SU-DHL-6 (cell line): ENCODE data around the gene RPH3AL.

Experiments
- H2AFZ ChIP-seq: fragments of 200-600 bp; sonication (generic); 2 replicates; pipeline ENCODE4 v1.6.1; 2014; ENCODE audit warnings: low read depth, mild to moderate bottlenecking, moderate library complexity, mixed read lengths, antibody characterized with exemption, low read length; ENCODE audit not compliant: severe bottlenecking
- H3F3A ChIP-seq: fragments of 200-600 bp; shearing (Covaris generic); 2 replicates; pipeline ENCODE4 v1.6.0; 2016; ENCODE audit warnings: antibody characterized with exemption, mild to moderate bottlenecking; ENCODE audit not compliant: insufficient read depth
- H3K27ac ChIP-seq: fragments of 200-600 bp; sonication (generic); 2 replicates; pipeline ENCODE4 v1.5.1; 2016; ENCODE audit warnings: low read depth, mild to moderate bottlenecking, low read length, moderate library complexity, mixed read lengths
- H3K27me3 ChIP-seq: fragments of 200-600 bp; sonication (generic), shearing (Covaris generic); 2 replicates; pipeline ENCODE4 v1.6.0; 2014; ENCODE audit warnings: mild to moderate bottlenecking, low read length
- H3K36me3 ChIP-seq: fragments of 200-600 bp; sonication (generic); 2 replicates; pipeline ENCODE4 v1.6.1; 2014; ENCODE audit warnings: mild to moderate bottlenecking, low read length, mixed read lengths
- H3K4me2 ChIP-seq: fragments of 300-600, 200-600 bp; shearing (Covaris generic), sonication (generic); 2 replicates; pipeline ENCODE4 v1.6.0; 2014; ENCODE audit warnings: low read length, low read depth, mild to moderate bottlenecking; ENCODE audit not compliant: poor library complexity, severe bottlenecking
- H3K4me3 ChIP-seq: fragments of 200-600 bp; sonication (generic); 2 replicates; pipeline ENCODE4 v1.5.1; 2014; ENCODE audit warnings: antibody characterized with exemption, low read length, mild to moderate bottlenecking, mixed read lengths; ENCODE audit not compliant: insufficient read depth, poor library complexity, severe bottlenecking
- H3K79me2 ChIP-seq: fragments of 200-600 bp; sonication (generic); 2 replicates; pipeline ENCODE4 v1.6.1; 2014; ENCODE audit warnings: mild to moderate bottlenecking, low read length, moderate library complexity; ENCODE audit not compliant: insufficient read depth
- H3K9ac ChIP-seq: fragments of 200-600 bp; sonication (generic); 2 replicates; pipeline ENCODE4 v1.7.0; 2014; ENCODE audit warnings: mild to moderate bottlenecking, low read length
- H3K9me2 ChIP-seq: fragments of 200-600 bp; sonication (generic); replicated peaks from 2 replicates; pipeline ENCODE4 v1.6.1; 2014; ENCODE audit warnings: low read length; ENCODE audit not compliant: insufficient read depth
- H3K9me3 ChIP-seq: fragments of 200-600 bp; sonication (generic); 2 replicates; pipeline ENCODE4 v1.6.1; 2014; ENCODE audit warnings: low read length, mixed read lengths; ENCODE audit not compliant: insufficient read depth
- H4K20me1 ChIP-seq: fragments of 200-600 bp; sonication (generic); 2 replicates; pipeline ENCODE4 v1.6.1; 2014; ENCODE audit warnings: low read depth, mild to moderate bottlenecking, antibody characterized with exemption, low read length, moderate library complexity, mixed read lengths
- CTCF ChIP-seq: fragments of 200-600 bp; sonication (generic); IDR thresholded peaks from one replicate; pipeline ENCODE4 v1.5.1; 2017; ENCODE audit warnings: antibody characterized with exemption, mild to moderate bottlenecking, low read length, moderate library complexity; ENCODE audit not compliant: insufficient read depth, poor library complexity, severe bottlenecking
- EZH2phosphoT487 ChIP-seq: fragments of 200-600 bp; sonication (generic), shearing (Covaris generic); conservative IDR thresholded peaks from 2 replicates; pipeline ENCODE4 v1.6.1; 2018; ENCODE audit warnings: mild to moderate bottlenecking, antibody characterized with exemption, low read length, moderate library complexity, mixed read lengths

Gene RPH3AL

DNA sequence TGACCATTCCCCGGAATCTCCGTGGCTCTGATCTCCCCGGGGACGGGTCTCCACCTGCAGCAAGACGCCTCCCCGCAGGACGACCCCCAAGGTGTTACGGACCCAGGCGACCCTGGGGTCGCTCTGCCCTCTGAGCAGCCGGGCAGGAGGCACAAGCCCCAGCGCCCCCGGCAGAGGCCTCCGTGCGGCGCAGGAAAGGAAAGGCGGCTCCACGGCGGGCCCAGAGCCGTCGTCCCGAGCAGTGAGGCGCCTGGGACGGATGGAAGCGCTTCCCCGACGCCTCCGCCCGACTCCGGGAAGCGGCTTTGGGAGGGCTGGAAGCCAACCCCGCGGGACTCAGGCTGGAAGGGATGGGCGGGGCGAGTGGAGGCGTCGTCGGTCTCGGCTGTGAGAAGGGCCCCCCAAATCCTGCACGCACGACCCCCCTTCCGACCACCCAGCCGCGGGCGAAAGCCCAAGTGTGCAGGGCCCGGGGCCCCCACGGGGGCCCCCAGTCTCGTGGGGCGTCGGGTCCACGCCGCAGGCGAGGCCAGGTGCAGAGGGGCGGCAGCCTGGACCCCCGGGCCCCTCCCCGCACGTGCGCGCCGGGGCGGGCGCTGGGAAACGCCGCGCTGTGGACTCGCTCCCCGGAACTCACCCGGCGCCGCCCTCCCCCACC lies 32.7 kb upstream of the RPH3AL start:
- Histone ChIP-seq H3K4me3 (no peak overlapping the region), H4K20me1 (no peaks in the 10 kb centered on the region), H3K27me3 (no peaks in the 10 kb centered on the region), H2AFZ (no peak overlapping the region), H3K4me2 (peak overlapping the region; percentile 35), H3F3A (no peaks in the 10 kb centered on the region), H3K36me3 (no peaks in the 10 kb centered on the region), H3K27ac (no peak overlapping the region), H3K9me3 (no peaks in the 10 kb centered on the region), H3K9me2 (no peaks in the 10 kb centered on the region), H3K9ac (no peak overlapping the region), H3K79me2 (no peaks in the 10 kb centered on the region)
- TF ChIP-seq CTCF (no peak), EZH2phosphoT487 (no peak)

GRCh38 chr17:384622-385177 lies 32.1 kb upstream of the RPH3AL start:
- H3K9me3 ChIP-seq: no peaks in the 10 kb centered on the region
- H3F3A ChIP-seq: no peaks in the 10 kb centered on the region
- H3K79me2 ChIP-seq: no peaks in the 10 kb centered on the region
- no peaks in the 10 kb centered on the region for H4K20me1 ChIP-seq
- H2AFZ ChIP-seq: no peak overlapping the region
- no peaks in the 10 kb centered on the region for H3K9me2 ChIP-seq
- no peaks in the 10 kb centered on the region for H3K36me3 ChIP-seq
- no peak overlapping the region for H3K9ac ChIP-seq
- H3K27me3 ChIP-seq: no peaks in the 10 kb centered on the region
- TF ChIP-seq EZH2phosphoT487 (no peak), CTCF (no peak)
- no peak overlapping the region for H3K27ac ChIP-seq
- H3K4me3 ChIP-seq: no peak overlapping the region
- H3K4me2 ChIP-seq: no peak overlapping the region

DNA sequence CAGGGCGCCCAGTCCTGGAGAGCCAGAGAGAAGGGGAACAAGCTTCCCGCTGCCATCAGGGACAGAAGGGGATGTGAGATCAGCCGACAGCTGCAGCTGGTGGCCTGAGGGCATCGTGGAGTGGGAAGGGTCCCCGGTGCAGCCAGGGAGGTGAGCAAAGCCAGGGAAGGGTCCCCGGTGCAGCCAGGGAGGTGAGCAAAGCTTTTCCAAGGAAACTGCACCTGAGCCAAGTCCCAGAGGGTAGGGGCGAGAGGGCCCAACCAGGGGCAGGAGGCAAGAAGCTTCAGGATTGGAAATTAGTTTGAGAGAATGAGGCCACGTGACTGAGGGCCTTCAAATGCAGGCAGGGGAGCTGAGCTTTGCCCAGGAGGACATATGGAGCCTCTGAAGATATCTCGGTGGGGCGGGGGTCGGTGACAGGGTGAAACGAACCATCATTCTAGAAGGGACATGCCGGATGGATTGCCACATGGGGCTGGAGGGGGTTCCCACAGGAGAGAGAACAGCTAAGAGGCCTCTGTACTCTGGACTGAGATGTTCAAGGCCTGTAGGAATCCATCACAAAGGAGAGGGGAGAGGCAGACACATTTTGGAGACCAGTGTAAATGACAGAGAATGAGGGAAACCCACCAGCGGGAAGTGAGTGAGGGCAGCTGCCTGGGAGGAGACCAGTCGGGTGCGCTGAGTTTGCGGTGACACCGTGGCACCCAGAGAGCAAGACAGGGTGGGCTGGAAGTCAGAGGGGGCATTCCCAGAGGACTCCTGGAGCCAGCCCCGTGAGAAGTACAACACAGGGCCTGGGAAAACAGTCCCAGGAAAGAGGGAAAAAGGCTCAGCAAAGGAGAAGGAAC lies 31.4 kb upstream of the RPH3AL start:
- H3K36me3 ChIP-seq: no peaks in the 10 kb centered on the region
- H3K27ac ChIP-seq: no peak overlapping the region
- no peak overlapping the region for H3K4me3 ChIP-seq
- H3K9me3 ChIP-seq: no peaks in the 10 kb centered on the region
- no peaks in the 10 kb centered on the region for H3K79me2 ChIP-seq
- H4K20me1 ChIP-seq: no peaks in the 10 kb centered on the region
- H3F3A ChIP-seq: no peaks in the 10 kb centered on the region
- H3K9me2 ChIP-seq: no peaks in the 10 kb centered on the region
- H3K4me2 ChIP-seq: no peak overlapping the region
- no peak overlapping the region for H2AFZ ChIP-seq
- no peak for TF ChIP-seq CTCF
- TF ChIP-seq EZH2phosphoT487: no peak
- H3K9ac ChIP-seq: no peak overlapping the region
- no peaks in the 10 kb centered on the region for H3K27me3 ChIP-seq
